Measurements from ENCODE around the gene LTBP2.

GRCh38 chr14:74599946-74600345 lies 12.1 kb downstream of the LTBP2 start:
- no peak for TF ChIP-seq EZH2 (optimal IDR thresholded peaks at IDR 0.05; ENCODE audit: low read depth, low read length)
- TF ChIP-seq CTCF (IDR thresholded peaks at IDR 0.05; ENCODE audit: low read length), result no peak
- TF ChIP-seq EZH2phosphoT487 (IDR thresholded peaks at IDR 0.05; ENCODE audit: low read length), result no peak

All from MM.1S (cell line).